ENCODE measurements around the gene REX1BD. TPM values are rescaled to one million over a fixed set of nuclear protein-coding genes. Genes with fewer than 3 reads are reported as not detected.

REX1BD gene
- total and polyA plus RNA-seq, 10 of the 15 experiments (the other 5 are each of a cell fraction or from before 2014, with no cell fraction given), result 1.1 to 101 (median 35.0) TPM

DNA sequence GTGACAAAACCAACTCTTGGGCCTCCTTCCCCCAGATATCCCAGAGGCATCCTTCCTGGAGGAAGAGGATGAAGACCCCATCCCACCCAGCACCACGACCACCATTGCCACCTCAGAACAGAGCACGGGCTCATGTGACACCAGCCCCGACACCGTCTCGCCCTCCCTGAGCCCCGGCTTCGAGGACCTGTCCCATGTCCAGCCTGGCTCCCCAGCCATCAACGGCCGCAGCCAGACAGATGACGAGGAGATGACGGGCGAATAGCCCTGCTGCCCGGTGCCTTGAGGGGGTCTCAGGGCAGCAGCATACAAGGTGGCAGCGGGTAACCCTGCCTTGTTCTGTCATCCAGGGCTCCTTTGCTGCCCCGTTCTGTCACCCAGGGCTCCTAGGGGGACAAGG, 20.2 kb upstream of the REX1BD start (continued):
- TF ChIP-seq JUND (IDR thresholded peaks at IDR 0.05; ENCODE audit: low read depth, low read length) (no peak), TAF1 (IDR thresholded peaks at IDR 0.05; ENCODE audit: borderline replicate concordance, low read depth, low read length) (no peak)
- TF ChIP-seq, protein P1, sequence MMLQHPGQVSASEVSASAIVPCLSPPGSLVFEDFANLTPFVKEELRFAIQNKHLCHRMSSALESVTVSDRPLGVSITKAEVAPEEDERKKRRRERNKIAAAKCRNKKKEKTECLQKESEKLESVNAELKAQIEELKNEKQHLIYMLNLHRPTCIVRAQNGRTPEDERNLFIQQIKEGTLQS (IDR thresholded peaks at IDR 0.05; ENCODE audit: borderline replicate concordance, extremely low read depth, low read depth, low read length), result no peak

DNA sequence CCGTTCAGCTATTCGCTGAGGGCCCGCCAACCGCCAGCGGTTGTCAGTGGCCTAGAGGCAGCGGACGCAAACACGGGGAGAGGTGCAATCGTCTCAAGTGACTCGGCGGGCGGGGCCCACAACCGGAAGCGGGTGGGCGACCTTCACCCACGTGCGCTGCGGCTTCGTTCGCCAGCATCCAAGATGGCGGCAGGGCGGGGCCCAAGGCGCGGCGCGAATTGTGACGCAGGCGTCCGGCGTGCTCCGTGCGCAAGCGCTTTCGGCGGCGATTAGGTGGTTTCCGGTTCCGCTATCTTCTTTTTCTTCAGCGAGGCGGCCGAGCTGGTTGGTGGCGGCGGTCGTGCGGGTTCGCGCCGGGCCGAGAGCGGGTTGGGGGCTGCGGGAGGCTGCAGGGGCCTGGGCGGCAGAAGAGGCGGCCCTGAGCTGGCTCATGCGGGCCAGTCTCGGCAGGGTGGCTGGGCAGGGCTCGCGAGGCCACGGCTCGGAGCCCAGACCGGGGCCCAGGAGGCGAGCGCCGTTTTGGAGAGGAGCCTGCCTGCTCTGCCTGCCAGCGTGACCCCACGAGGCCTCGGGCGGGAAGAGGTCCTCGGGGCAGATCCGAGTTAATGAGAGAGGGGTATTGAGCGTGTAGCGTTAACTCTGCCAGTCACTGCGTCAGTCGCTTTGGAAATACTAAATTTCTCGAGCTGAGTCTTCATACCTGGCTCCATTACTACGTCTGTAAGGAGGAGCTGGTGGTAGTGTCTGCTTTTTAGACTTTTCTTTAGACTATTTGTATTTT, 16.8 kb upstream of the REX1BD start, which contains the start of gene UBA52:
Gene UBA52, plus strand, starts transcription at position 294 of the 781 bp plus-strand sequence. CDS start 1,444 bp downstream, outside the sequence.
- peaks cover 8% of the 10 kb centered on the region; the same call in 1 of the 2 replicates for H4K20me1 ChIP-seq (ENCODE audit: control insufficient read depth, insufficient read depth)
- peak within 1 kb of the TSS; percentile 76 for H3K27ac ChIP-seq (ENCODE audit: control insufficient read depth, insufficient read depth)
- peak; percentile 92 for FAIRE-seq
- DNase-seq (ENCODE audit: low read depth, low spot score), result peak; percentile 92
- peaks cover 21 to 23% of the 10 kb centered on the region in 2 experiments for H3K36me3 ChIP-seq (ENCODE audit: control insufficient read depth in 2 of 2, insufficient read depth in 2 of 2, low read length in 1 of 2)
- BruUV-seq (replicated peaks), result no TSS peak
- peak within 1 kb of the TSS; percentile 95 for H3K4me3 ChIP-seq
- intact Hi-C loops (cut with micrococcal nuclease; ENCODE audit: unreplicated experiment) (loop anchor here (1.0 kb wide), 2 partner anchors 28 to 49 kb away; partner anchors contain the start of genes ELL and FKBP8), in situ Hi-C loops (cut with MboI) (no loop called here)
- H3K4me2 ChIP-seq (ENCODE audit: control insufficient read depth, insufficient read depth), result peak within 1 kb of the TSS; percentile 99
- H3K9ac ChIP-seq (ENCODE audit: control insufficient read depth, insufficient read depth, low read length), result peak within 1 kb of the TSS; percentile 92
- peaks cover 21% of the 10 kb centered on the region for H3K79me2 ChIP-seq (ENCODE audit: control insufficient read depth, insufficient read depth, low read length)
- ChIA-PET SMC1A (ENCODE audit: uncharacterized antibody, unreplicated experiment) (interaction anchor here (0.6 to 3.8 kb wide), 12 partner anchors 10 to 577 kb away, joined by 3 to 44 read pairs (median 5); partner anchors contain the start of genes CRTC1, FKBP8, KXD1 and REX1BD), RAD21 (ENCODE audit: unreplicated experiment) (interaction anchor here (0.6 to 2.8 kb wide), 5 partner anchors 13 to 347 kb away, joined by 3 to 29 read pairs (median 16); partner anchors contain the start of genes COPE, DDX49, ELL and FKBP8), CTCF (interaction anchor here (0.7 to 2.6 kb wide), 15 partner anchors 11 to 275 kb away, joined by 3 to 24 read pairs (median 3); partner anchors contain the start of genes ELL, KXD1 and REX1BD), POLR2A (interaction anchor here (0.6 to 4.0 kb wide), 13 partner anchors 9 to 459 kb away, joined by 3 to 57 read pairs (median 6); partner anchors contain the start of genes COPE, DDX49, ELL and FKBP8)
- no peaks in the 10 kb centered on the region for H3K9me3 ChIP-seq (replicated peaks; ENCODE audit: control insufficient read depth, insufficient read depth, low read length)
- H3K27me3 ChIP-seq (replicated peaks in 1 of 2; ENCODE audit: control insufficient read depth in 2 of 2, insufficient read depth in 2 of 2, low read length in 1 of 2), result no peaks in the 10 kb centered on the region
- peaks cover 11% of the 10 kb centered on the region; the same call in 1 of the 2 replicates for H3K4me1 ChIP-seq (ENCODE audit: control insufficient read depth, insufficient read depth, low read length)
- peak within 1 kb of the TSS; percentile 18 for H2AFZ ChIP-seq (ENCODE audit: control insufficient read depth, low read depth, low read length)
- 1% methylated on average over 71 of the region's 75 CpGs for WGBS (ENCODE audit: insufficient coverage, insufficient replicate concordance, low lambda C conversion rate, missing lambda C conversion rate)
- ATAC-seq, result peak; percentile 98
- peak; percentile 97 for TF ChIP-seq CREM (IDR thresholded peaks at IDR 0.05; ENCODE audit: low read depth)
- TF ChIP-seq, protein P2, sequence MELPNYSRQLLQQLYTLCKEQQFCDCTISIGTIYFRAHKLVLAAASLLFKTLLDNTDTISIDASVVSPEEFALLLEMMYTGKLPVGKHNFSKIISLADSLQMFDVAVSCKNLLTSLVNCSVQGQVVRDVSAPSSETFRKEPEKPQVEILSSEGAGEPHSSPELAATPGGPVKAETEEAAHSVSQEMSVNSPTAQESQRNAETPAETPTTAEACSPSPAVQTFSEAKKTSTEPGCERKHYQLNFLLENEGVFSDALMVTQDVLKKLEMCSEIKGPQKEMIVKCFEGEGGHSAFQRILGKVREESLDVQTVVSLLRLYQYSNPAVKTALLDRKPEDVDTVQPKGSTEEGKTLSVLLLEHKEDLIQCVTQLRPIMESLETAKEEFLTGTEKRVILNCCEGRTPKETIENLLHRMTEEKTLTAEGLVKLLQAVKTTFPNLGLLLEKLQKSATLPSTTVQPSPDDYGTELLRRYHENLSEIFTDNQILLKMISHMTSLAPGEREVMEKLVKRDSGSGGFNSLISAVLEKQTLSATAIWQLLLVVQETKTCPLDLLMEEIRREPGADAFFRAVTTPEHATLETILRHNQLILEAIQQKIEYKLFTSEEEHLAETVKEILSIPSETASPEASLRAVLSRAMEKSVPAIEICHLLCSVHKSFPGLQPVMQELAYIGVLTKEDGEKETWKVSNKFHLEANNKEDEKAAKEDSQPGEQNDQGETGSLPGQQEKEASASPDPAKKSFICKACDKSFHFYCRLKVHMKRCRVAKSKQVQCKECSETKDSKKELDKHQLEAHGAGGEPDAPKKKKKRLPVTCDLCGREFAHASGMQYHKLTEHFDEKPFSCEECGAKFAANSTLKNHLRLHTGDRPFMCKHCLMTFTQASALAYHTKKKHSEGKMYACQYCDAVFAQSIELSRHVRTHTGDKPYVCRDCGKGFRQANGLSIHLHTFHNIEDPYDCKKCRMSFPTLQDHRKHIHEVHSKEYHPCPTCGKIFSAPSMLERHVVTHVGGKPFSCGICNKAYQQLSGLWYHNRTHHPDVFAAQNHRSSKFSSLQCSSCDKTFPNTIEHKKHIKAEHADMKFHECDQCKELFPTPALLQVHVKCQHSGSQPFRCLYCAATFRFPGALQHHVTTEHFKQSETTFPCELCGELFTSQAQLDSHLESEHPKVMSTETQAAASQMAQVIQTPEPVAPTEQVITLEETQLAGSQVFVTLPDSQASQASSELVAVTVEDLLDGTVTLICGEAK (IDR thresholded peaks at IDR 0.05; ENCODE audit: borderline replicate concordance), result peak; percentile 86
- TF ChIP-seq FOXK2 (IDR thresholded peaks at IDR 0.05), result peak; percentile 43; the same call in 1 of the 2 replicates
- no peak; the same call in 1 of the 2 replicates for TF ChIP-seq NR2F1 (conservative IDR thresholded peaks at IDR 0.05)
- TF ChIP-seq, protein P3, sequence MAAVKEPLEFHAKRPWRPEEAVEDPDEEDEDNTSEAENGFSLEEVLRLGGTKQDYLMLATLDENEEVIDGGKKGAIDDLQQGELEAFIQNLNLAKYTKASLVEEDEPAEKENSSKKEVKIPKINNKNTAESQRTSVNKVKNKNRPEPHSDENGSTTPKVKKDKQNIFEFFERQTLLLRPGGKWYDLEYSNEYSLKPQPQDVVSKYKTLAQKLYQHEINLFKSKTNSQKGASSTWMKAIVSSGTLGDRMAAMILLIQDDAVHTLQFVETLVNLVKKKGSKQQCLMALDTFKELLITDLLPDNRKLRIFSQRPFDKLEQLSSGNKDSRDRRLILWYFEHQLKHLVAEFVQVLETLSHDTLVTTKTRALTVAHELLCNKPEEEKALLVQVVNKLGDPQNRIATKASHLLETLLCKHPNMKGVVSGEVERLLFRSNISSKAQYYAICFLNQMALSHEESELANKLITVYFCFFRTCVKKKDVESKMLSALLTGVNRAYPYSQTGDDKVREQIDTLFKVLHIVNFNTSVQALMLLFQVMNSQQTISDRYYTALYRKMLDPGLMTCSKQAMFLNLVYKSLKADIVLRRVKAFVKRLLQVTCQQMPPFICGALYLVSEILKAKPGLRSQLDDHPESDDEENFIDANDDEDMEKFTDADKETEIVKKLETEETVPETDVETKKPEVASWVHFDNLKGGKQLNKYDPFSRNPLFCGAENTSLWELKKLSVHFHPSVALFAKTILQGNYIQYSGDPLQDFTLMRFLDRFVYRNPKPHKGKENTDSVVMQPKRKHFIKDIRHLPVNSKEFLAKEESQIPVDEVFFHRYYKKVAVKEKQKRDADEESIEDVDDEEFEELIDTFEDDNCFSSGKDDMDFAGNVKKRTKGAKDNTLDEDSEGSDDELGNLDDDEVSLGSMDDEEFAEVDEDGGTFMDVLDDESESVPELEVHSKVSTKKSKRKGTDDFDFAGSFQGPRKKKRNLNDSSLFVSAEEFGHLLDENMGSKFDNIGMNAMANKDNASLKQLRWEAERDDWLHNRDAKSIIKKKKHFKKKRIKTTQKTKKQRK (IDR thresholded peaks at IDR 0.05; ENCODE audit: low read depth, low read length), result no peak
- TF ChIP-seq SMC3 (IDR thresholded peaks at IDR 0.05; ENCODE audit: borderline replicate concordance, low read length), result 0 out of 2 replicates have a peak, but pooled peaks have one; percentile 13

All from GM12878 (cell line).